ENCODE results near the gene APOF.
A peak's percentile ranks its signal among the peaks of the same experiment; 100 is the strongest.
"Not testable (repeated sequence)": the region's sequence is repeated elsewhere in the genome, so short reads cannot be mapped to it uniquely, and the experiment has no call there.

APOF gene

DNA sequence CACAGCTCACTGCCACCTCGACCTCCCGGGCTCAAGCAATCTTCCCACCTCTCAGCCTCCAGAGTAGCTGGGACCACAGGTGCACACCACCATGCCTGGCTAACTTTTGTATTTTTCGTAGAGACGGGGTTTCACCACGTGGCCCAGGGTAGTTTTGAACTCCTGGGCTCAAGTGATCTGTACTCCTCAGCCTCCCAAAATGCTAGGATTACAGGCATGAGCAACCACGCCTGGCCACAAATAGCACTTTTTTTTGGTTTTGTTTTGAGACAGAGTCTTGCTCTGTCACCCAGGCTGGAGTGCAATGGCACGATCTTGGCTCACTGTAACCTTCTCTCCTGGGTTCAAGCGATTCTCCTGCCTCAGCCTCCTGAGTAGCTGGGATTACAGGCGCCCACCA is 15.4 kb downstream of the APOF start:
- not testable (repeated sequence) for H3K9ac ChIP-seq (ENCODE audit: low read depth, low read length); H3K9me3 ChIP-seq (ENCODE audit: control insufficient read depth, insufficient read depth, low read length); H3K4me1 ChIP-seq (ENCODE audit: insufficient read depth, low read length)
- H3K36me3 ChIP-seq (ENCODE audit: insufficient read depth, low read length), result peaks cover 16% of the 10 kb centered on the region

DNA sequence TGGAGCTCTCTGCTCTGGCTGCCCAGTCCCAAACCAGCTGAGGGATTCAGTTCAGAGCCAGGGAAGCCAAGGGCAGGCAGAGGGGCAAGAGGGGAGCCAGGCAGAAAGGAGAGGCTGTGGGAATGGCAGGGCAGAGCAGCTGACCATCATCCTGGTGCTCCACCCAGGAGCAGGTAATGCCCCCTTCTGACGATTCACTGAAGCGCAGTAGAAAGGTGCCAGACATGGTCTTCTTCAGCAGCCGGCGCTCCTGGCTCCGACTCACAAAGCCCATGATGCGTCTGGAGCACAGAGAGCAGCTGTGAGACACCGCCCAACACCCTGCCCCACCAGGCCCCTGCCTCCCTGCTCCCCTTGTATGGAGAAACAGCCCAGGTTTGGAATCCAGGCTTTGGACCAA is 16.0 kb downstream of the APOF start:
- peaks cover 16% of the 10 kb centered on the region for H3K36me3 ChIP-seq (ENCODE audit: insufficient read depth, low read length)

DNA sequence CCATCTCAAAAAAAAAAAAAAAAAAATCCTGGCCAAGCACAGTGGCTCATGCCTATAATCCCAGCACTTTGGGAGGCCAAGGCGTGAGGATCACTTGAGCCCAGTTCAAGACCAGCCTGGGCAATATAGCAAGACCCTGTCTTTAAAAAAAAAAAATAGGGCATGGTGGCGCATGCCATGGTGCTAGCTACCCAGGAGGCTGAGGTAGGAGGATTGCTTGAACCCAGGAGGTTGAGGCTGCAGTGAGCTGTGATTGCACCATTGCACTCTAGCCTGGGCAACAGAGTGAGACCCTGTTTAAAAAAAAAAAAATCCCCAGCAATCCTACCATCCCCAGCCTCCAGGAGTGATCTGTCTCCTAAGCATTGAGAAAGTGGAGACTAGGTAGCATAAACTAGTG is 20.4 kb downstream of the APOF start:
- H3K36me3 ChIP-seq (ENCODE audit: insufficient read depth, low read length); H3K9me3 ChIP-seq (ENCODE audit: control insufficient read depth, insufficient read depth, low read length); H3K9ac ChIP-seq (ENCODE audit: low read depth, low read length): not testable (repeated sequence)
- H3K4me1 ChIP-seq (ENCODE audit: insufficient read depth, low read length), result peaks cover 17% of the 10 kb centered on the region

More for the DNA sequence above, 16.0 kb downstream of the APOF start:
- no peaks in the 10 kb centered on the region for H3K4me1 ChIP-seq (ENCODE audit: insufficient read depth, low read length)
- H3K9ac ChIP-seq (ENCODE audit: low read depth, low read length), result no peak overlapping the region
- no peaks in the 10 kb centered on the region for H3K9me3 ChIP-seq (ENCODE audit: control insufficient read depth, insufficient read depth, low read length)

DNA sequence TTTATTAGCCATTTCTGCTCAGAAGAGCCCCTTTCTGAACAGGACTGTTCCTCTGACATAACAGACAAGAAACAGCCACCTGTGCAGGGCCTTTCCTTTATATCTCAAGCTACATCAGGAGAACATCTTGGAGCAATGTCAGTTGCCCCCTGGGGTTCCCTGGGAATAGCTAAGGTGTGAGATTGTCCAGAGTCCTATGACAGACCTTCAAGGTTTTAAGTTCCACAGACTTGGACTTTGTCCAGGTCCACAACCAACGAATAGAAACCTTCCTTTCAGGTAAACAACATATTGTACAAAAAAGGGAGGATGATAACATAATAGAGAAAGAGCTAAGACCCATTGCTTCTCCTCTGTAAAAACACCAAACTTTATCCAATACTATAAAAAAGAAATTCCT is 21.0 kb downstream of the APOF start:
- peaks cover 3% of the 10 kb centered on the region; the same call in 1 of the 2 replicates for H3K36me3 ChIP-seq (ENCODE audit: insufficient read depth, low read length)
- peaks cover 20% of the 10 kb centered on the region for H3K4me1 ChIP-seq (ENCODE audit: insufficient read depth, low read length)
- H3K9ac ChIP-seq (ENCODE audit: low read depth, low read length), result no peak overlapping the region
- H3K9me3 ChIP-seq (ENCODE audit: control insufficient read depth, insufficient read depth, low read length), result no peaks in the 10 kb centered on the region

DNA sequence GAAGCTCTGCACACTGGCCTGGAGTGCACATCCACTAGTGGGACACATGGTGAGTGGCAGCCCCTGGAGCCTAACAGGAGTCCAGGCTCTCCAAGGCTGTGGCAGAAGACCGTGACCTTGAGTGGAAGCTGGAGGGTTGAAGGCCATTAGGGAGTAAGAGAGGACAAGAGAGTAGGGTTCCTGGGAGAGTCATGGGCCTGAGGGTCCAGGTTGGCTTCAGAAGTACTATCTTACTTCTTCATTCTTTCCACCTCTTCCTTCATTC is 23.6 kb downstream of the APOF start:
- Histone ChIP-seq H3K36me3 (ENCODE audit: insufficient read depth, low read length) (peaks cover 3% of the 10 kb centered on the region; the same call in 1 of the 2 replicates), H3K4me1 (ENCODE audit: insufficient read depth, low read length) (peaks cover 27% of the 10 kb centered on the region), H3K9ac (ENCODE audit: low read depth, low read length) (peak overlapping the region; percentile 34; the same call in 1 of the 2 replicates), H3K9me3 (ENCODE audit: control insufficient read depth, insufficient read depth, low read length) (no peaks in the 10 kb centered on the region)

DNA sequence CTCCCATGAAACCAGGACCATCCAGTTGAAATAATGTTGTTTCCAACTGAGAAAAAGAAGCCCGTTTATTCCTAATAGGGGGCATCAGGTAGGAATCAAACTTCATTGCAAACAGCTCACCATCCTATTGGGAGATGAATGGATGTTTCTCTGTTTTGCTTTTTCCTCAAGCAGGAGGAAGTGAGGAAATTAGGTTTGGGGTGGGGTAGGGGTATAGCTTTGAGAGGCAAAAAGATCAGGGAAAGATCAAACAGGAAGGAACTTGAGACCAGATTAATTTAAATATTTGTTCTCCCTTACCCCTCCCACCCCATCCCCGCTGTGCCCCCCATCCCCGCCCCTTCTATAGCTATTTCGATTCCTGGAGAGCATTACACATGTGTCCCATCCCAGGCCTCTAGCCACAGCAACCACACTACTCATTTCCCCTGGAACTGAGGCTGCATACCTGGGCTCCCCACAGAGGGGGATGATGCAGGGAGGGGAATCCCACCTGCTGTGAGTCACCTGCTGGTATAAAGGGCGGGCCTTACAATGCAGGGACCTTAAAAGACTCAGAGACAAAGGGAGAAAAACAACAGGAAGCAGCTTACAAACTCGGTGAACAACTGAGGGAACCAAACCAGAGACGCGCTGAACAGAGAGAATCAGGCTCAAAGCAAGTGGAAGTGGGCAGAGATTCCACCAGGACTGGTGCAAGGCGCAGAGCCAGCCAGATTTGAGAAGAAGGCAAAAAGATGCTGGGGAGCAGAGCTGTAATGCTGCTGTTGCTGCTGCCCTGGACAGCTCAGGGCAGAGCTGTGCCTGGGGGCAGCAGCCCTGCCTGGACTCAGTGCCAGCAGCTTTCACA is 24.1 kb downstream of the APOF start, which contains the start of gene IL23A:
Gene IL23A, plus strand, starts transcription at position 577 of the 850 bp plus-strand sequence. Its CDS starts 161 bp downstream, at position 738.
- Histone ChIP-seq H3K4me1 (ENCODE audit: insufficient read depth, low read length) (peaks cover 27% of the 10 kb centered on the region), H3K9ac (ENCODE audit: low read depth, low read length) (peak within 1 kb of the TSS; percentile 34; the same call in 1 of the 2 replicates)

DNA sequence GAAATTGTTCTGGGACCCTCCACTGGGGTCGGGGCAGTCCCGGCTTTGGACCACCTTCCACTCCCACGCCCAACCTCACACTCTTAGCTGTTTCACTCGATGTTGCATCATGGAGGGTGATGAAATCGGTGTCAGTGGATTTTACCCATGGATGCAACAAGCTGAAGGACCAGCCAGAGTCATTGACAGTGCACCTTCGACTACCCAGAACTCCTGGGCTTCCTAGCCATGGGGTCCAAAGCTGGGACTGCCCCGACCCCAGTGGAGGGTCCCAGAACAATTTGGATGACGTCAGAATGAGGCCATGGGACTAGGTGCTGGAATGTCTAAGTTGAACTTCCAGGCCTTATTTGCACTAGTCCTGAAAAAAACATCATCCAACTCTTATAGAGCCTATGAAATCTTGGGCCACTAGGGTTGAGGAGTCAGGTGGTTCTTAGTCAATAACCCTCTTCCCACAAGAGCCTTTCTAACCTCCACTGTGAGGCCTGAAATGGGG is 24.9 kb downstream of the APOF start:
- Histone ChIP-seq H3K9ac (ENCODE audit: low read depth, low read length) (no peak overlapping the region), H3K36me3 (ENCODE audit: insufficient read depth, low read length) (no peaks in the 10 kb centered on the region), H3K9me3 (ENCODE audit: control insufficient read depth, insufficient read depth, low read length) (no peaks in the 10 kb centered on the region), H3K4me1 (ENCODE audit: insufficient read depth, low read length) (peaks cover 27% of the 10 kb centered on the region)

More for the DNA sequence above, 24.1 kb downstream of the APOF start, which contains the start of gene IL23A:
- Histone ChIP-seq H3K36me3 (ENCODE audit: insufficient read depth, low read length) (peaks cover 3% of the 10 kb centered on the region; the same call in 1 of the 2 replicates), H3K9me3 (ENCODE audit: control insufficient read depth, insufficient read depth, low read length) (no peaks in the 10 kb centered on the region)

DNA sequence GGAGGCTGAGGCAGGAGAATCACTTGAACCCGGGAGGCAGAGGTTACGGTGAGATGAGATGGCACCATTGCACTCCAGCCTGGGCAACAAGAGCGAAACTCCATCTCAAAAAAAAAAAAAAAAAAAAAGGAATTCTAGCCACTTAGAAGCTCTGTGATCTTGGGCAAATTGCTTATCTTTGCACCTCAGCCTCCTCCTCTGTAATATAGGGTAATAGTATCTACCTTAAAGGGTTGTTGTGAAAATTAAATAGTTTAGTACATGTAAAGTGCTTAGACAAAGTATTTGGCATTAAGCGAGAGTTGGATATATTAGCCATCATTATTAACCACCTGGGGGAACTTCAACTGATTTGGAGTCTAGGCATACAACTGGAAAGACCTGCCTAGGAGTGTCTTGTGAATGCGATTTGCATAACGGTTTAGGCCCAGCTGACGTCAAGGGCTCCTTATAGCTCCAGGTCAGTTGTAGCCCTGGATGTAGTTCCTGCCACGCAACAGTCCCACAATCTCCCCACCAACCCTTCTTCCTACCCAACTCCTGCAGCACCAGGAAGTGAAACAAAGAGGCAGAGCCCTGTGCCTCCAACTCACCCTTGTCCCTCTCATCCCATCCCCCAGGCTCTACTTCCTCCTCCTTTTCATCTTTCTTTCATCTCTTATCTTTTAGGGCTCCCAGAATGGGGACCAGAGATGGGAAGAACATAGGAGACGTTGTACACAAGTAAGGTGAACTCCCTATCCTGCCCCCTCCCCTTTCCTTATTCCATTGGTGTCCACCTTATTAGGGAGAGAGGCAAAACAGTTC is 26.1 kb downstream of the APOF start:
- Histone ChIP-seq H3K4me1 (ENCODE audit: insufficient read depth, low read length) (peaks cover 27% of the 10 kb centered on the region), H3K36me3 (ENCODE audit: insufficient read depth, low read length) (no peaks in the 10 kb centered on the region)

DNA sequence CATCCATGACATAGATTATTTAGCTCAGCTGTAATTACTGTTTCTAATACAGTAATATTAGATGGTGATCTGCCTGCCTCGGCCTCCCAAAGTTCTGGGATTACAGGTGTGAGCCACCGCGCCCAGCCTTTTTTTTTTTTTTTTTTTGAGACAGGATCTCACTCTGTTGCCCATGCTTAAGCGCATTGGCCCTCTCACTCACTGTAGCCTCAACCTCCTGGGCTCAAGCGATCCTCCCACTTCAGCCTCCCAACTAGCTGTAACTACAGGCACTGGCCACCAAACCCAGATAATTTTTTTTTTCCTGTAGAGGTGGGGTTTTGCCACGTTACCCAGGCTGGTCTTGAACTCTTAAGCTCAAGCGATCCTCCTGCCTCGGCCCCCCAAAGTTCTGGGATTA is 27.1 kb downstream of the APOF start:
- H3K9me3 ChIP-seq (ENCODE audit: control insufficient read depth, insufficient read depth, low read length); H3K9ac ChIP-seq (ENCODE audit: low read depth, low read length); H3K36me3 ChIP-seq (ENCODE audit: insufficient read depth, low read length): not testable (repeated sequence)
- H3K4me1 ChIP-seq (ENCODE audit: insufficient read depth, low read length), result peaks cover 27% of the 10 kb centered on the region

More for the DNA sequence above, 26.1 kb downstream of the APOF start:
- Histone ChIP-seq H3K9ac (ENCODE audit: low read depth, low read length) (no peak overlapping the region), H3K9me3 (ENCODE audit: control insufficient read depth, insufficient read depth, low read length) (no peaks in the 10 kb centered on the region)

DNA sequence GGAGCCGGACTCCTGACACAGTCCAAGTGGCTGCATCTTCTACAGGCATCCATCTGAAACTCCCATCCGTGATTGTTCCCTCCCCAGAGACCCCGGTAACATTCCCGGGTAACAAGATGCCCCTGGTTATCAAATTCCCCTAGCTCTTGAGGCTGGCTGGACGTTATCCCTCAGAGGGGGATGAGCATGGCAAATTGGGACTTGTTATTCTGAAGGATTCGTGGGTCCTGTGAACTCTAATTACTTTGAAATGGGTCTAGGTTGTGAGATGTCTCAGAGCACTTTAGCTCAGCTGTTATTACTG is 28.2 kb downstream of the APOF start:
- Histone ChIP-seq H3K9me3 (ENCODE audit: control insufficient read depth, insufficient read depth, low read length) (no peaks in the 10 kb centered on the region), H3K36me3 (ENCODE audit: insufficient read depth, low read length) (no peaks in the 10 kb centered on the region), H3K9ac (ENCODE audit: low read depth, low read length) (peak overlapping the region; percentile 84), H3K4me1 (ENCODE audit: insufficient read depth, low read length) (peaks cover 27% of the 10 kb centered on the region)

DNA sequence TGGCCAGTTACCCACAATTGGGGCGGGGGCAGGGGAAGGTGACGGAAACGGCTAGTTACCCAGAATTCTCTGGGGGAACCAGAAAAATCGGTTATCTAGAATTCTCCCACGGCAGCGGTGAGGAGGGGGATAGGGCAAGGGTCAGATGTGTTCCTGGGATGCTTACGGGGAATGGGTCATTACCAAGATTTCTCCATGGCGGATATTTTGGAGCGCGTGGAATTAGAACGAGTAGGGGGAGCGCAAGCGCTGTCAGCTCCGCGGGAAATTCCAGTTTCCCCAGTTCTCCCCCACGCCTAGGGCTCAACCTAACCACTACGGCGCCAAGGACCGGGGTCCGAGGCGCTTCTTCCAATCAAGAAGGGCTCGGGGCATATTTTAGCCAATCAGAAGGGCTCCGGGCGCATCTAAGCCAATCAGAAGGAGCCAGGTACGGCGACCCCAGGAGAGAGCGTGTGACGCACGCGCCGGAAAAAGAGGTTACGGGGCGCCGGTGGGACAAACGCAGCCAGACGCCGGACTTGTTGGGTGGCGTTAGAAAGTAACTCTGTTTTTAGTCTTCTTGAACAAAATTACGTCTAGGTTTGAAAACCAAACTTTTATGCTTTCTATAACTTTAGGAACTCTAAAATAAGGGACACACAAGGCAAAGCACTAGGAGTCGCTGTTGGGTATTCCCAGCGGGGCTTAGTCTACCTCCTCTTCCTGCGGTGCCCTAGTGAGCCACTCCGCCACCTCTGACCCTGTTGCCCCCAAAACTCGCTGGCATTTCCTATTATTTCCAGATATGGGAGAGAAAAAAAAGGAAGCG is 28.8 kb downstream of the APOF start, which contains the start of gene PAN2:
Gene PAN2, minus strand, starts transcription at position 322 of the 811 bp plus-strand sequence. CDS start 906 bp downstream, outside the sequence.
- peaks cover 21% of the 10 kb centered on the region for H3K4me1 ChIP-seq (ENCODE audit: insufficient read depth, low read length)
- H3K36me3 ChIP-seq (ENCODE audit: insufficient read depth, low read length), result no peaks in the 10 kb centered on the region
- peak within 1 kb of the TSS; percentile 84 for H3K9ac ChIP-seq (ENCODE audit: low read depth, low read length)
- no peaks in the 10 kb centered on the region for H3K9me3 ChIP-seq (ENCODE audit: control insufficient read depth, insufficient read depth, low read length)

DNA sequence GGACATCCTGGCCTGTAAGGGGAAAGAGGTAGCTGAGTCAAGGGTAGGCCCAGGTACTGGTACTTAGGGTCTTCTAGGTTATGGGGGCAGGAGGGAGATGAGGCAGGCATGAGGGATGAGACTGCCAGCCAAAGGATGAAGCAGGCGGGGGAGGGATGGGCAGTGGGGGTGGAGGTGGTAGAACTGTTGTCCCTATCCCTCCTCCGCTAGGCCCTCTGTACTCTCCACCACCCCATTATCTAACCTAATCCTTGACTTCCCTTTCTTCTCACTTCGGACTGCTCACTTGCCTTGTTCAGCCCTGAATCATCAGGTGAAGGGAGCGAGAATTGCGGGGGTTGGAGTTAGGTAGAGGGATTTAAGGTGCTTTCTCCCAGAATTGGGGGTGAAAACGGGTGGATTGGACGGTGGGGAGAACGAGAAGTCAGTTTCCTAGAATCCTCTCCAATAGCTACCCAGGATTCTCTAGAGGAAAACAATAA is 29.4 kb downstream of the APOF start:
- H3K4me1 ChIP-seq (ENCODE audit: insufficient read depth, low read length), result peaks cover 18% of the 10 kb centered on the region
- H3K9me3 ChIP-seq (ENCODE audit: control insufficient read depth, insufficient read depth, low read length), result no peaks in the 10 kb centered on the region
- H3K9ac ChIP-seq (ENCODE audit: low read depth, low read length), result peak overlapping the region; percentile 84
- H3K36me3 ChIP-seq (ENCODE audit: insufficient read depth, low read length), result no peaks in the 10 kb centered on the region

DNA sequence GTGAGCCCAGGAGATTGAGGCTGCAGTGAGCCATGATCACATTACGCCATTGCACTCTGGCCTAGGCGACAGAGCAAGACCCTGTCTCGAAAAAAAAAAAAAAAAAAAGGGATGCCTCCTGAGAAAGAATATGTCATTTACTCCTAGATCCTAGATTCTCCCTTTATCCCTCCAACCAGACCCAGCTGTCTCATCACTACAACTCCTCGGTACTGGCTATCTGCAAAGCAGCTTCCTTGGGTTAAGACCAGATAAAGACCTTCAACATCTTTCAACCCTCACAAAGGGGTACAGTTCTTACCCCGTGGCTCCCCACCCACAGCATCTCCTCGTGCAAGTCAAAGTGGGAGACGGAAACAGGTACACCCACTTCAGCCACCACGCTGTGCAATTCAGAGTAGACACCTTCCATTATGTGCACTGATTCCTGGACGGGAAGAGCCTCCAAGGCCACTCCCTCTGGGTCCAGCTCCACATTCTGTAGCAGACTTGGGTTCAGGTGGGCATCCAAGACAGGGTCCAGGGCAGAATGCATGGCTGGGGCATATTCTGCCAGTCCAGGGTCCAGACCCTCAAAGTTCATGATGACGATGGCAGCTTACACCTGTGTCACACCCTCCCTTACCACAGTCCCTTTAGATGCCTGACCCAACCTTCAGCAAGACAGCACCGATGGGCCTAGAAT is 30.0 kb downstream of the APOF start:
- H3K36me3 ChIP-seq (ENCODE audit: insufficient read depth, low read length), result no peaks in the 10 kb centered on the region
- peaks cover 12% of the 10 kb centered on the region for H3K4me1 ChIP-seq (ENCODE audit: insufficient read depth, low read length)
- H3K9ac ChIP-seq (ENCODE audit: low read depth, low read length), result peak overlapping the region; percentile 84
- no peaks in the 10 kb centered on the region for H3K9me3 ChIP-seq (ENCODE audit: control insufficient read depth, insufficient read depth, low read length)
